HCT116 (cell line): ENCODE data around the gene NCMAP. TPM values are rescaled to one million over a fixed set of nuclear protein-coding genes. Genes with fewer than 3 reads are reported as not detected.

Source experiments
- ATAC-seq: fragments of 200-7000 bp; cut with Tn5 transposase; 2 replicates; pipeline ENCODE4 v1.9.1; 2020; ENCODE audit warnings: mild to moderate bottlenecking, moderate library complexity
- BruUV-seq: library from RNA; stranded (reverse); fragments of 400-500 nt; replicated peaks from 2 replicates; lab custom pipeline; 2021; lab: Mats Ljungman, UMichigan
- CTCF ChIA-PET: fragments of 300-600 bp; sonication (Branson Sonifier 250); formaldehyde crosslinking; loops from one replicate; lab custom pipeline; 2021; ENCODE audit warnings: antibody characterized with exemption; lab: Charles Lee
- POLR2A ChIA-PET: fragments of 300-600, 350-600 bp; sonication (Branson Sonifier 250); formaldehyde crosslinking; loops from one replicate; lab custom pipeline; 2021; ENCODE audit warnings: antibody characterized with exemption; lab: Charles Lee
- RAD21 ChIA-PET, 2 experiments: fragments of 300-600 bp; sonication (Branson Sonifier 250); formaldehyde crosslinking; loops; one replicate each; lab custom pipeline; 2023; ENCODE audit warnings: low total read pairs in 2 of 2; ENCODE audit not compliant: uncharacterized antibody in 2 of 2, unreplicated experiment in 2 of 2, low non-redundant PET in 1 of 2; lab: Charles Lee
- DNase-seq: peaks from one replicate; pipeline ENCODE4 v3.0.0-alpha.2; 2010; ENCODE audit warnings: low read depth, low spot score
- H2AFZ ChIP-seq: fragments of 200-600 bp; shearing (Covaris generic), sonication (generic); 2 replicates; pipeline ENCODE4 v1.6.1; 2017; ENCODE audit warnings: low read depth, mixed run types, mixed read lengths, antibody characterized with exemption, low read length; ENCODE audit not compliant: poor library complexity, severe bottlenecking
- H3K27ac ChIP-seq: 2 replicates; pipeline ENCODE4 v1.5.1; 2012; ENCODE audit warnings: low read depth, low read length
- H3K27me3 ChIP-seq: fragments of 200-600 bp; sonication (generic); 2 replicates; pipeline ENCODE4 v1.6.1; 2016; ENCODE audit warnings: mixed run types, low read length, mixed read lengths; ENCODE audit not compliant: insufficient read depth
- H3K36me3 ChIP-seq, 2 experiments: fragments of 200-500 bp in 1 of 2; fragments of 200-600 bp in 1 of 2; sonication (Bioruptor generic) in 1 of 2; sonication (generic) in 1 of 2; 2 replicates each; pipeline versions ENCODE4 v1.5.1 to v1.6.1; 2014 to 2016; ENCODE audit warnings: low read length in 2 of 2, inconsistent platforms in 1 of 2, mixed read lengths in 1 of 2, mixed run types in 1 of 2; ENCODE audit not compliant: insufficient read depth in 2 of 2, control insufficient read depth in 1 of 2
- H3K4me1 ChIP-seq, 2 experiments: fragments of 200-600 bp in 1 of 2; sonication (generic) in 1 of 2; 2 replicates each; pipeline versions ENCODE4 v1.5.1 to v1.6.1; 2012 to 2017; ENCODE audit warnings: low read length in 2 of 2, inconsistent platforms in 1 of 2, mild to moderate bottlenecking in 1 of 2, mixed read lengths in 1 of 2, mixed run types in 1 of 2, moderate library complexity in 1 of 2; ENCODE audit not compliant: insufficient read depth in 2 of 2, control insufficient read depth in 1 of 2
- H3K4me2 ChIP-seq: fragments of 200-600 bp; sonication (generic); 2 replicates; pipeline ENCODE4 v1.6.1; 2017; ENCODE audit warnings: mixed run types, low read length, mixed read lengths
- H3K4me3 ChIP-seq, 2 experiments: fragments of 200-600 bp in 1 of 2; sonication (generic) in 1 of 2; replicated peaks in 1 of 2; 2 replicates each; pipeline ENCODE4 v1.5.1; 2011 to 2016; ENCODE audit warnings: low read length in 2 of 2, control low read depth in 1 of 2, low read depth in 1 of 2, mild to moderate bottlenecking in 1 of 2, mixed read lengths in 1 of 2, mixed run types in 1 of 2
- H3K79me2 ChIP-seq: fragments of 200-600 bp; sonication (generic); 2 replicates; pipeline ENCODE4 v1.6.1; 2017; ENCODE audit warnings: mild to moderate bottlenecking, mixed run types, low read length, moderate library complexity, mixed read lengths; ENCODE audit not compliant: insufficient read depth
- H3K9ac ChIP-seq: fragments of 200-600 bp; sonication (generic); 2 replicates; pipeline ENCODE4 v1.6.1; 2016; ENCODE audit warnings: low read length, mixed read lengths
- H3K9me2 ChIP-seq: fragments of 200-600 bp; sonication (generic), shearing (Covaris generic); 2 replicates; pipeline ENCODE4 v1.6.1; 2017; ENCODE audit warnings: mixed run types, mild to moderate bottlenecking, moderate library complexity; ENCODE audit not compliant: insufficient read depth
- H3K9me3 ChIP-seq, 2 experiments: fragments of 200-500 bp in 1 of 2; fragments of 200-600 bp in 1 of 2; sonication (Bioruptor generic) in 1 of 2; sonication (generic) in 1 of 2; 2 replicates each; pipeline ENCODE4 v1.6.1; 2014 to 2017; ENCODE audit warnings: low read length in 2 of 2, mixed read lengths in 2 of 2, inconsistent platforms in 1 of 2, low read depth in 1 of 2, mild to moderate bottlenecking in 1 of 2, mixed run types in 1 of 2, moderate library complexity in 1 of 2; ENCODE audit not compliant: control insufficient read depth in 1 of 2, insufficient read depth in 1 of 2
- H4K20me1 ChIP-seq: fragments of 200-600 bp; sonication (generic), shearing (Covaris generic); 2 replicates; pipeline ENCODE4 v1.6.1; 2017; ENCODE audit warnings: mixed run types, mild to moderate bottlenecking, moderate library complexity; ENCODE audit not compliant: insufficient read depth
- CBX3 ChIP-seq: IDR thresholded peaks from 2 replicates; pipeline ENCODE4 v1.6.1; 2012; ENCODE audit warnings: low read depth
- CEBPB ChIP-seq: IDR thresholded peaks from 2 replicates; pipeline ENCODE4 v1.6.1; 2012; ENCODE audit warnings: low read depth
- EZH2 ChIP-seq: fragments of 200-600 bp; sonication (generic); IDR thresholded peaks from 2 replicates; pipeline ENCODE4 v1.6.1; 2017; ENCODE audit warnings: antibody characterized with exemption, mixed run types
- EZH2phosphoT487 ChIP-seq: fragments of 200-600 bp; IDR thresholded peaks from 2 replicates; pipeline ENCODE4 v1.6.1; 2018; ENCODE audit warnings: antibody characterized with exemption, borderline replicate concordance
- FOSL1 ChIP-seq: IDR thresholded peaks from 2 replicates; pipeline ENCODE4 v1.6.1; 2012; ENCODE audit warnings: low read depth
- JUND ChIP-seq: IDR thresholded peaks from 2 replicates; pipeline ENCODE4 v1.6.1; 2012
- POLR2A ChIP-seq: IDR thresholded peaks from 2 replicates; pipeline ENCODE4 v1.7.0; 2011; ENCODE audit warnings: borderline replicate concordance; ENCODE audit not compliant: insufficient read depth, insufficient read length; ENCODE audit errors: extremely low read depth
- RAD21 ChIP-seq: IDR thresholded peaks from 2 replicates; pipeline ENCODE4 v1.6.1; 2012; ENCODE audit warnings: low read depth, mild to moderate bottlenecking
- SP1 ChIP-seq: IDR thresholded peaks from 2 replicates; pipeline ENCODE4 v1.6.1; 2012; ENCODE audit warnings: low read depth
- intact Hi-C: fragments of 100-400 bp; cut with micrococcal nuclease; formaldehyde crosslinking; loops from 2 replicates; pipeline ENCODE4 v1.10.0; 2022
- total RNA-seq: library from RNA; stranded (reverse); gene quantifications from one replicate; pipeline ENCODE4 v1.2.1, GENCODE V29; 2021; ENCODE audit not compliant: unreplicated experiment
- TF ChIP-seq, protein P1 (sequence below): IDR thresholded peaks from 2 replicates; pipeline ENCODE4 v1.6.1; 2011; ENCODE audit warnings: mild to moderate bottlenecking, low read length, moderate library complexity; ENCODE audit not compliant: insufficient replicate concordance; ENCODE audit errors: extremely low read depth
- TF ChIP-seq, protein P2 (sequence below): IDR thresholded peaks from 2 replicates; pipeline ENCODE4 v1.6.1; 2012; ENCODE audit warnings: low read depth
- TF ChIP-seq, protein P3 (sequence below), 3 experiments: fragments of 200-600 bp in 1 of 3; sonication (generic) in 1 of 3; IDR thresholded peaks in 2 of 3; conservative IDR thresholded peaks in 1 of 3; 2 replicates each; pipeline ENCODE4 v1.5.1; 2012 to 2017; ENCODE audit warnings: low read depth in 2 of 3, low read length in 2 of 3, antibody characterized with exemption in 1 of 3, borderline replicate concordance in 1 of 3, control low read depth in 1 of 3, mild to moderate bottlenecking in 1 of 3, mixed read lengths in 1 of 3, mixed run types in 1 of 3, moderate library complexity in 1 of 3; ENCODE audit not compliant: insufficient read depth in 1 of 3

Gene NCMAP
- total RNA-seq, 1 experiment from 2014 or later, result 0.84 TPM

- TF ChIP-seq, protein P1, sequence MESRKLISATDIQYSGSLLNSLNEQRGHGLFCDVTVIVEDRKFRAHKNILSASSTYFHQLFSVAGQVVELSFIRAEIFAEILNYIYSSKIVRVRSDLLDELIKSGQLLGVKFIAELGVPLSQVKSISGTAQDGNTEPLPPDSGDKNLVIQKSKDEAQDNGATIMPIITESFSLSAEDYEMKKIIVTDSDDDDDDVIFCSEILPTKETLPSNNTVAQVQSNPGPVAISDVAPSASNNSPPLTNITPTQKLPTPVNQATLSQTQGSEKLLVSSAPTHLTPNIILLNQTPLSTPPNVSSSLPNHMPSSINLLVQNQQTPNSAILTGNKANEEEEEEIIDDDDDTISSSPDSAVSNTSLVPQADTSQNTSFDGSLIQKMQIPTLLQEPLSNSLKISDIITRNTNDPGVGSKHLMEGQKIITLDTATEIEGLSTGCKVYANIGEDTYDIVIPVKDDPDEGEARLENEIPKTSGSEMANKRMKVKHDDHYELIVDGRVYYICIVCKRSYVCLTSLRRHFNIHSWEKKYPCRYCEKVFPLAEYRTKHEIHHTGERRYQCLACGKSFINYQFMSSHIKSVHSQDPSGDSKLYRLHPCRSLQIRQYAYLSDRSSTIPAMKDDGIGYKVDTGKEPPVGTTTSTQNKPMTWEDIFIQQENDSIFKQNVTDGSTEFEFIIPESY, result no peak
- TF ChIP-seq, protein P2, sequence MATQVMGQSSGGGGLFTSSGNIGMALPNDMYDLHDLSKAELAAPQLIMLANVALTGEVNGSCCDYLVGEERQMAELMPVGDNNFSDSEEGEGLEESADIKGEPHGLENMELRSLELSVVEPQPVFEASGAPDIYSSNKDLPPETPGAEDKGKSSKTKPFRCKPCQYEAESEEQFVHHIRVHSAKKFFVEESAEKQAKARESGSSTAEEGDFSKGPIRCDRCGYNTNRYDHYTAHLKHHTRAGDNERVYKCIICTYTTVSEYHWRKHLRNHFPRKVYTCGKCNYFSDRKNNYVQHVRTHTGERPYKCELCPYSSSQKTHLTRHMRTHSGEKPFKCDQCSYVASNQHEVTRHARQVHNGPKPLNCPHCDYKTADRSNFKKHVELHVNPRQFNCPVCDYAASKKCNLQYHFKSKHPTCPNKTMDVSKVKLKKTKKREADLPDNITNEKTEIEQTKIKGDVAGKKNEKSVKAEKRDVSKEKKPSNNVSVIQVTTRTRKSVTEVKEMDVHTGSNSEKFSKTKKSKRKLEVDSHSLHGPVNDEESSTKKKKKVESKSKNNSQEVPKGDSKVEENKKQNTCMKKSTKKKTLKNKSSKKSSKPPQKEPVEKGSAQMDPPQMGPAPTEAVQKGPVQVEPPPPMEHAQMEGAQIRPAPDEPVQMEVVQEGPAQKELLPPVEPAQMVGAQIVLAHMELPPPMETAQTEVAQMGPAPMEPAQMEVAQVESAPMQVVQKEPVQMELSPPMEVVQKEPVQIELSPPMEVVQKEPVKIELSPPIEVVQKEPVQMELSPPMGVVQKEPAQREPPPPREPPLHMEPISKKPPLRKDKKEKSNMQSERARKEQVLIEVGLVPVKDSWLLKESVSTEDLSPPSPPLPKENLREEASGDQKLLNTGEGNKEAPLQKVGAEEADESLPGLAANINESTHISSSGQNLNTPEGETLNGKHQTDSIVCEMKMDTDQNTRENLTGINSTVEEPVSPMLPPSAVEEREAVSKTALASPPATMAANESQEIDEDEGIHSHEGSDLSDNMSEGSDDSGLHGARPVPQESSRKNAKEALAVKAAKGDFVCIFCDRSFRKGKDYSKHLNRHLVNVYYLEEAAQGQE, result no peak
- TF ChIP-seq, all 23 proteins: peak for 0
These were observed 15.6 kb upstream of the NCMAP start (continued) for GRCh38 chr1:24540051-24540905.

GRCh38 chr1:24540906-24541710 lies 14.8 kb upstream of the NCMAP start:
- POLR2A ChIA-PET, result no interaction called here
- intact Hi-C loops, result no loop called here
- Histone ChIP-seq H2AFZ (peak overlapping the region; percentile 82), H3K4me2 (peak overlapping the region; percentile 62), H3K36me3 (no peaks in the 10 kb centered on the region), H4K20me1 (no peaks in the 10 kb centered on the region), H3K9me2 (no peaks in the 10 kb centered on the region), H3K9ac (peak overlapping the region; percentile 30), H3K79me2 (no peaks in the 10 kb centered on the region), H3K4me1 (peaks cover 30 to 55% of the 10 kb centered on the region in 2 experiments), H3K4me3 (peak overlapping the region in 1 of 2 experiments; percentile 36; a peak in 1 of 4 replicates), H3K27ac (peak overlapping the region; percentile 30), H3K9me3 (no peaks in the 10 kb centered on the region), H3K27me3 (no peaks in the 10 kb centered on the region)
- CTCF ChIA-PET, result interaction anchor here (0.8 to 3.2 kb wide), 19 partner anchors 7 to 340 kb away, joined by 3 to 24 read pairs (median 4); partner anchors contain the start of gene NIPAL3
- RAD21 ChIA-PET, result interaction anchor here in 1 of 2 experiments (1.3 kb wide), 1 partner anchor 46 kb away, joined by 4 read pairs; no protein-coding TSS in a partner anchor
- ATAC-seq (peak; percentile 77), DNase-seq (no peak)
- BruUV-seq, result no TSS peak
- TF ChIP-seq, protein P3, sequence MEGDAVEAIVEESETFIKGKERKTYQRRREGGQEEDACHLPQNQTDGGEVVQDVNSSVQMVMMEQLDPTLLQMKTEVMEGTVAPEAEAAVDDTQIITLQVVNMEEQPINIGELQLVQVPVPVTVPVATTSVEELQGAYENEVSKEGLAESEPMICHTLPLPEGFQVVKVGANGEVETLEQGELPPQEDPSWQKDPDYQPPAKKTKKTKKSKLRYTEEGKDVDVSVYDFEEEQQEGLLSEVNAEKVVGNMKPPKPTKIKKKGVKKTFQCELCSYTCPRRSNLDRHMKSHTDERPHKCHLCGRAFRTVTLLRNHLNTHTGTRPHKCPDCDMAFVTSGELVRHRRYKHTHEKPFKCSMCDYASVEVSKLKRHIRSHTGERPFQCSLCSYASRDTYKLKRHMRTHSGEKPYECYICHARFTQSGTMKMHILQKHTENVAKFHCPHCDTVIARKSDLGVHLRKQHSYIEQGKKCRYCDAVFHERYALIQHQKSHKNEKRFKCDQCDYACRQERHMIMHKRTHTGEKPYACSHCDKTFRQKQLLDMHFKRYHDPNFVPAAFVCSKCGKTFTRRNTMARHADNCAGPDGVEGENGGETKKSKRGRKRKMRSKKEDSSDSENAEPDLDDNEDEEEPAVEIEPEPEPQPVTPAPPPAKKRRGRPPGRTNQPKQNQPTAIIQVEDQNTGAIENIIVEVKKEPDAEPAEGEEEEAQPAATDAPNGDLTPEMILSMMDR (IDR thresholded peaks at IDR 0.05 in 2 of 3, conservative IDR thresholded peaks at IDR 0.05 in 1 of 3; ENCODE audit: borderline replicate concordance in 1 of 3, insufficient read depth in 1 of 3, low read depth in 2 of 3, low read length in 2 of 3), result no peak
- no peak for TF ChIP-seq EZH2
- TF ChIP-seq RAD21, result no peak
- no peak for TF ChIP-seq EZH2phosphoT487
- peak; percentile 50 for TF ChIP-seq SP1
- peak; percentile 34; the same call in 1 of the 2 replicates for TF ChIP-seq CBX3
- peak; percentile 74 for TF ChIP-seq JUND
- TF ChIP-seq FOSL1, result peak; percentile 70
- no peak for TF ChIP-seq POLR2A
- TF ChIP-seq CEBPB, result peak; percentile 30; the same call in 1 of the 2 replicates
- TF ChIP-seq, all 23 proteins: peak for 5
